Breast epithelium (tissue), 4 donors: Measurements from ENCODE around the gene ADAMTS2. TPM values are rescaled to one million over a fixed set of nuclear protein-coding genes. Genes with fewer than 3 reads are reported as not detected.

Experiments used
- DNase-seq, 2 donors: peaks; one replicate each; pipeline ENCODE4 v3.0.0-alpha.2; 2019; ENCODE audit warnings: low spot score in 2 of 2
- H3K27ac ChIP-seq, 2 donors: fragments of 200-600 bp; sonication (generic) in 1 of 2; one replicate each; pipeline ENCODE4 v1.5.1; 2016 to 2019; ENCODE audit warnings: mild to moderate bottlenecking in 1 of 2
- H3K27me3 ChIP-seq, 2 donors: fragments of 200-600 bp; sonication (generic) in 1 of 2; one replicate each; pipeline versions ENCODE4 v1.5.1 to v1.6.0; 2017 to 2019; ENCODE audit warnings: control low read depth in 1 of 2, mild to moderate bottlenecking in 1 of 2
- H3K36me3 ChIP-seq: fragments of 200-600 bp; one replicate; pipeline ENCODE4 v1.5.1; 2019
- H3K4me1 ChIP-seq, 2 donors: fragments of 200-600 bp; sonication (generic); one replicate each; pipeline ENCODE4 v1.5.1; 2016 to 2019; ENCODE audit warnings: control low read depth in 1 of 2
- H3K4me3 ChIP-seq, 3 donors: fragments of 200-600 bp; sonication (generic); 1 replicate in 2 of 3; 2 replicates in 1 of 3; pipeline ENCODE4 v1.5.1; 2016 to 2019; ENCODE audit warnings: mild to moderate bottlenecking in 3 of 3, moderate library complexity in 2 of 3
- H3K9me3 ChIP-seq, 2 donors: fragments of 200-600 bp; sonication (generic) in 1 of 2; one replicate each; pipeline ENCODE4 v1.5.1; 2016 to 2019; ENCODE audit warnings: control low read depth in 1 of 2
- POLR2A ChIP-seq: fragments of 450-650 bp; IDR thresholded peaks from one replicate; pipeline ENCODE4 v1.6.1; 2016; ENCODE audit warnings: antibody characterized with exemption, mild to moderate bottlenecking, moderate library complexity
- POLR2AphosphoS5 ChIP-seq, 3 donors: sonication (generic); formaldehyde crosslinking; IDR thresholded peaks; one replicate each; pipeline ENCODE4 v1.6.1; 2017; ENCODE audit warnings: antibody characterized with exemption in 3 of 3
- intact Hi-C: fragments of 100-400 bp; cut with DNase I; formaldehyde crosslinking; loops from one replicate; pipeline ENCODE4 v1.15.1; 2023; ENCODE audit warnings: low total_unique reads
- total RNA-seq, 3 donors: library from RNA; depleted of rRNA; stranded (reverse); fragments of >200 nt; gene quantifications; one replicate each; pipeline ENCODE4 v1.1.0, GENCODE V29; 2016
- TF ChIP-seq, protein P1 (sequence below), 3 donors: fragments of 450-650 bp; IDR thresholded peaks; one replicate each; pipeline ENCODE4 v1.5.1; 2016 to 2017; ENCODE audit warnings: antibody characterized with exemption in 3 of 3, mild to moderate bottlenecking in 3 of 3, moderate library complexity in 3 of 3

The ADAMTS2 gene
- total RNA-seq, 3 donors from 2014 or later = 11.3 to 51.8 (median 19.7) TPM

DNA sequence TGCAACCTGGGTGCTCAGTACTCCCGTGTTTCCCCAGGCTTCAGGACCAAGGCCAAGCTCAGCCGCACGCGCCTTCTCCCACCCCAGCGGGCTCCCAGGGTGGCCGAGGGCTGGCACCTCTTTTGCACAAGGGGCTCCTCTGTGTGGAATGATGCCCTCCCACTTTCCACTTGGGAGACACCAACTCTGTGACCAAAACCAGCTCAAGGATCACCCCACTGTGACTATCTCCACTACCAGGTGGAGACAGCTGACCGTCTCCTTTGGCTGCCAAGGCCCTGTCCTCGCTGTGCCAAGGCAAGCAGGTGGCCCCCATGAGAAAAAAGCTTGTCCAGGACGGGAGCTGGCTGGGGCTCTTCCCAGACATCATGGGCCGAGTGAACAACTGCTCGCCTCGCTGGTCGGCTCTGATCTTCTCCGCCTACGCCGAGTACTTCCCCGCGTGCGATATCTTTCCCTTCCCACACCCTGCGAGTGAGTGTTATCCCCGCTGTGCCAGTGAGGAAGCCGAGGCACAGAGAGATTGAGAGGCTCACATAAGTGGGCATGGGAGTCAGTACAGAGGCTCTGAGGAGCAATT lies 152.3 kb downstream of the ADAMTS2 start:
- H3K27me3 ChIP-seq = no peaks in the 10 kb centered on the region
- H3K4me3 ChIP-seq = no peak overlapping the region
- no peak for DNase-seq
- no peaks in the 10 kb centered on the region for H3K36me3 ChIP-seq
- no peaks in the 10 kb centered on the region for H3K9me3 ChIP-seq
- no peaks in the 10 kb centered on the region for H3K4me1 ChIP-seq
- no peak overlapping the region for H3K27ac ChIP-seq
- intact Hi-C loops = no loop called here
- TF ChIP-seq POLR2A = no peak
- TF ChIP-seq, protein P1, sequence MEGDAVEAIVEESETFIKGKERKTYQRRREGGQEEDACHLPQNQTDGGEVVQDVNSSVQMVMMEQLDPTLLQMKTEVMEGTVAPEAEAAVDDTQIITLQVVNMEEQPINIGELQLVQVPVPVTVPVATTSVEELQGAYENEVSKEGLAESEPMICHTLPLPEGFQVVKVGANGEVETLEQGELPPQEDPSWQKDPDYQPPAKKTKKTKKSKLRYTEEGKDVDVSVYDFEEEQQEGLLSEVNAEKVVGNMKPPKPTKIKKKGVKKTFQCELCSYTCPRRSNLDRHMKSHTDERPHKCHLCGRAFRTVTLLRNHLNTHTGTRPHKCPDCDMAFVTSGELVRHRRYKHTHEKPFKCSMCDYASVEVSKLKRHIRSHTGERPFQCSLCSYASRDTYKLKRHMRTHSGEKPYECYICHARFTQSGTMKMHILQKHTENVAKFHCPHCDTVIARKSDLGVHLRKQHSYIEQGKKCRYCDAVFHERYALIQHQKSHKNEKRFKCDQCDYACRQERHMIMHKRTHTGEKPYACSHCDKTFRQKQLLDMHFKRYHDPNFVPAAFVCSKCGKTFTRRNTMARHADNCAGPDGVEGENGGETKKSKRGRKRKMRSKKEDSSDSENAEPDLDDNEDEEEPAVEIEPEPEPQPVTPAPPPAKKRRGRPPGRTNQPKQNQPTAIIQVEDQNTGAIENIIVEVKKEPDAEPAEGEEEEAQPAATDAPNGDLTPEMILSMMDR (IDR thresholded peaks at IDR 0.05) = no peak
- no peak for TF ChIP-seq POLR2AphosphoS5 (IDR thresholded peaks at IDR 0.05)

DNA sequence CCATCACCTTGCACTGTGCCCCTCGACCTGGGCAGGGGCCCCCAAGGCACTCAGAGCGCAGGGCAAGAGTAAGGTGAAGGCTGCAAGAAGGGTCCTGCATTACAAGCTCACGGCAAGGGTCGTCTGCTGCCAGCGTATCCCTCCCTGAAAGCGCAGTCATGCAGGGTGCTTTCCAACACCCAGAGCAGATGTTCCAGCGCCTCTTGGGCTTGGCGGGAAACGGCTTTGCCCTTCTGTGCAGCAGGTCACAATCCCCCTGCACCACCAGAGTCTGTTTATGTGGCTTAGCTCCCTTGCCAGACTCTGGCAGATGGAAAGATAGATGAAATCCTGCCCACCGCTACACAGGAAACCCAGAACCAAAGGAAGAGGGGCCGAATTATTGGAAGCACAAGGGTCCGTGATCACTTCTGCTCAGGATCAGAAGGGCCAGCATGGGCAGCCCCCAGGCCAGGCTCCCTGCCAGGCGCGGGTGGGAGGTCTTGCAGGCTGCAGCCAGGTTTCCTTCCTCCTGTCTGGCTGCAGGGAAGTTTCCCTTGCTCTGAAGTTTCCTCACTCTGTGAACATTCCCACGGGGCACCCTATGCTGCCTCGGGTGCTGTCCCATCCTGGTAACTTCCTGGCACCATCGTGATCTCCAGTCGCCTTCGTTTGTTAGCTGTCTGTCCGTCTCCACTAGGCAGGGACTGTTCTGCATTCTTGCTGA lies 152.9 kb downstream of the ADAMTS2 start:
- TF ChIP-seq, protein P1 (IDR thresholded peaks at IDR 0.05) = no peak
- H3K4me3 ChIP-seq = no peak overlapping the region
- intact Hi-C loops = no loop called here
- no peak overlapping the region for H3K27ac ChIP-seq
- H3K27me3 ChIP-seq = no peaks in the 10 kb centered on the region
- H3K9me3 ChIP-seq = no peaks in the 10 kb centered on the region
- no peak for DNase-seq
- H3K36me3 ChIP-seq = no peaks in the 10 kb centered on the region
- no peaks in the 10 kb centered on the region for H3K4me1 ChIP-seq

GRCh38 chr5:179191506-179192184 lies 153.6 kb downstream of the ADAMTS2 start:
- Histone ChIP-seq H3K4me3 (no peak overlapping the region), H3K9me3 (no peaks in the 10 kb centered on the region), H3K27ac (no peak overlapping the region), H3K36me3 (no peaks in the 10 kb centered on the region), H3K27me3 (no peaks in the 10 kb centered on the region), H3K4me1 (no peaks in the 10 kb centered on the region)
- no peak for TF ChIP-seq POLR2AphosphoS5 (IDR thresholded peaks at IDR 0.05)
- intact Hi-C loops = no loop called here
- no peak for DNase-seq

GRCh38 chr5:179190851-179191505 lies 154.3 kb downstream of the ADAMTS2 start:
- H3K27ac ChIP-seq = no peak overlapping the region
- DNase-seq = no peak
- intact Hi-C loops = no loop called here
- H3K9me3 ChIP-seq = no peaks in the 10 kb centered on the region
- H3K4me1 ChIP-seq = no peaks in the 10 kb centered on the region
- H3K36me3 ChIP-seq = no peaks in the 10 kb centered on the region
- no peaks in the 10 kb centered on the region for H3K27me3 ChIP-seq
- H3K4me3 ChIP-seq = no peak overlapping the region
- TF ChIP-seq, protein P1 (IDR thresholded peaks at IDR 0.05) = no peak
- TF ChIP-seq POLR2AphosphoS5 (IDR thresholded peaks at IDR 0.05) (no peak), POLR2A (no peak)

DNA sequence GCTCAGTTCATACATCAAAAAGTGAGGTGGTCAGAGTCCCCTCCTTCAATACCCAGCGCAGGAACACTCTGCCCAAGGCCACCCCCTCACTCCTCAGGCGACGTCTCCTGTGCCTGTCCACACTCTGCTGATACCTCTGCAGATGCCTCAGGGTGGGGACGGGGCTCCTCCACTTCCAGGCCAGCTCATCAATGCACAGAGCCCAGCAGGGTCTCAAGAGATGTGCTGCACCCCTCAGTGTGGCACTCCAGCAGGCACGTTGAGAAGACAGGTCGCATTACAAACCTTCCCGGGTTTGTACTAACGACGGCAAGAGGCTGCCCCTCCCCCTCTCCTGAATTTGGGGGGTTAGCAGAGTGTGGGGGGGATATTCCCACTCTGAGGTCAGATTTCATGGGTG lies 156.6 kb downstream of the ADAMTS2 start:
- Histone ChIP-seq H3K9me3 (no peaks in the 10 kb centered on the region), H3K36me3 (no peaks in the 10 kb centered on the region), H3K4me3 (no peak overlapping the region), H3K27ac (no peak overlapping the region), H3K27me3 (no peaks in the 10 kb centered on the region), H3K4me1 (no peaks in the 10 kb centered on the region)
- no peak for TF ChIP-seq POLR2A
- TF ChIP-seq, protein P1 (IDR thresholded peaks at IDR 0.05) = no peak
- no peak for TF ChIP-seq POLR2AphosphoS5 (IDR thresholded peaks at IDR 0.05)
- intact Hi-C loops = no loop called here
- no peak for DNase-seq
